Measurements from ENCODE around the gene PTPRN2. TPM values are rescaled to one million over a fixed set of nuclear protein-coding genes. Genes with fewer than 3 reads are reported as not detected.

The PTPRN2 gene
- total and polyA plus RNA-seq, 2 of the 8 experiments (the other 6 are each of a cell fraction or from before 2014, with no cell fraction given), result 2.6 to 4.5 TPM

- peak; percentile 98 for TF ChIP-seq KDM4A (IDR thresholded peaks at IDR 0.05; ENCODE audit: low read depth, low read length, severe bottlenecking)
- TF ChIP-seq, protein P1, sequence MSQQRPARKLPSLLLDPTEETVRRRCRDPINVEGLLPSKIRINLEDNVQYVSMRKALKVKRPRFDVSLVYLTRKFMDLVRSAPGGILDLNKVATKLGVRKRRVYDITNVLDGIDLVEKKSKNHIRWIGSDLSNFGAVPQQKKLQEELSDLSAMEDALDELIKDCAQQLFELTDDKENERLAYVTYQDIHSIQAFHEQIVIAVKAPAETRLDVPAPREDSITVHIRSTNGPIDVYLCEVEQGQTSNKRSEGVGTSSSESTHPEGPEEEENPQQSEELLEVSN (IDR thresholded peaks at IDR 0.05), result peak; percentile 99
- TF ChIP-seq CBX8 (IDR thresholded peaks at IDR 0.05; ENCODE audit: borderline replicate concordance, low read depth, low read length), result peak; percentile 64; the same call in 1 of the 2 replicates
These were observed 898.2 kb downstream of the PTPRN2 start (continued) for GRCh38 chr7:157689269-157690057.

Data from H1 (cell line).